ENCODE data around the gene MRPL27.
A peak's percentile ranks its signal among the peaks of the same experiment; 100 is the strongest.
"Not testable (repeated sequence)": the region's sequence is repeated elsewhere in the genome, so short reads cannot be mapped to it uniquely, and the experiment has no call there.

MRPL27 gene

GRCh38 chr17:50372758-50373556 lies at the start of gene MRPL27, which contains the start of gene EME1:
TSS of gene MRPL27 (minus strand) at chr17:50373184. CDS start at chr17:50373170, 14 bp downstream.
TSS of gene EME1 (plus strand) at chr17:50373229. CDS start at chr17:50375209, 1,980 bp downstream.
- peak; percentile 90 for DNase-seq

- no peak for DNase-seq
Observed at GRCh38 chr17:50422738-50423137, 49.8 kb upstream of the MRPL27 start.

GRCh38 chr17:50421308-50422051 lies 48.5 kb upstream of the MRPL27 start:
- DNase-seq, result no peak

GRCh38 chr17:50420419-50421112 lies 47.6 kb upstream of the MRPL27 start:
- DNase-seq, result no peak

GRCh38 chr17:50419577-50419976 lies 46.6 kb upstream of the MRPL27 start:
- not testable (repeated sequence) for DNase-seq

- no peak for DNase-seq
Observed at GRCh38 chr17:50414808-50415207, 41.8 kb upstream of the MRPL27 start.

GRCh38 chr17:50412188-50412732 lies 39.3 kb upstream of the MRPL27 start:
- DNase-seq, result no peak

- no peak for DNase-seq
Observed at GRCh38 chr17:50407921-50408320, 34.9 kb upstream of the MRPL27 start.

- DNase-seq, result no peak
Observed at GRCh38 chr17:50406578-50406977, 33.6 kb upstream of the MRPL27 start.

GRCh38 chr17:50405351-50405750 lies 32.4 kb upstream of the MRPL27 start:
- DNase-seq, result not testable (repeated sequence)

GRCh38 chr17:50399591-50399990 lies 26.6 kb upstream of the MRPL27 start:
- not testable (repeated sequence) for DNase-seq

GRCh38 chr17:50398672-50399071 lies 25.7 kb upstream of the MRPL27 start:
- DNase-seq, result not testable (repeated sequence)

- no peak for DNase-seq
Observed at GRCh38 chr17:50397919-50398285, 24.9 kb upstream of the MRPL27 start.

- DNase-seq, result peak; percentile 43
Observed at GRCh38 chr17:50397111-50397918, 24.3 kb upstream of the MRPL27 start, which contains the start of gene LRRC59. TSS of gene LRRC59 (minus strand) at chr17:50397523. CDS start at chr17:50397317, 206 bp downstream.

GRCh38 chr17:50396261-50397110 lies 23.5 kb upstream of the MRPL27 start:
- no peak for DNase-seq

- no peak for DNase-seq
Observed at GRCh38 chr17:50394711-50395110, 21.7 kb upstream of the MRPL27 start.

GRCh38 chr17:50393700-50394099 lies 20.7 kb upstream of the MRPL27 start:
- DNase-seq, result no peak

GRCh38 chr17:50392621-50393020 lies 19.6 kb upstream of the MRPL27 start:
- no peak for DNase-seq

- DNase-seq, result no peak
Observed at GRCh38 chr17:50389534-50389933, 16.6 kb upstream of the MRPL27 start.

- DNase-seq, result no peak
Observed at GRCh38 chr17:50388728-50389127, 15.7 kb upstream of the MRPL27 start.

GRCh38 chr17:50386510-50386909 lies 13.5 kb upstream of the MRPL27 start:
- DNase-seq, result no peak

All from DMS79 (cell line).